ENCODE data around the gene IL1RAPL2.
"Not testable (repeated sequence)": the region's sequence is repeated elsewhere in the genome, so short reads cannot be mapped to it uniquely, and the experiment has no call there.

IL1RAPL2 gene

GRCh38 chrX:105805655-105806054, 1239.7 kb downstream of the IL1RAPL2 start:
- not testable (repeated sequence) for DNase-seq (ENCODE audit: low spot score)

- no peak for DNase-seq (ENCODE audit: low spot score)
Measured at GRCh38 chrX:105816517-105816916, 1250.5 kb downstream of the IL1RAPL2 start.

Data from AG08395 (cell line).